Embryonic facial prominence (tissue), 1 donor: ENCODE data around the gene ELL.

ENCODE experiments used
- DNase-seq: peaks from one replicate; pipeline ENCODE4 v3.0.0-alpha.2; 2016; ENCODE audit errors: extremely low spot score

ELL gene

GRCh38 chr19:18469069-18469846, 52.6 kb downstream of the ELL start:
- no peak for DNase-seq

DNA sequence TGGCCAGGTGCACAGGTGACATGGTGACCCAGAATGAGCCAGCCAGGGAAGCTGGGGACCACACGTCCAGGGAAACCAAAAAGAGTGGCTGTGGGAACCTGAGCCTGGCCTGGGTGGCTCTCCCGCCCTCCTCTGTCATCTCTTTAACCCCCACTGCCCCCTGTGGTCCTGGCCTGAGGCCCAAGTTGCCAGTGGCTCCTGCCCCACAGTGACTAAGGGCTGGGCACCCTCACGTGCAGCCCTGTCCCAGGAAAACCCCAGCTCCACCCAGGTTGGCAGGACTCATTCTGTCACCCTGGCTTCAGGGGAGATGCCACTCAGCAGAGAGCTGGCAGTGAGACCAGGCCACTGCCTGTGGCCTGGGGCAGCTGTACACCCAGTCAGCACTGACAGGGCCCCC, 53.4 kb downstream of the ELL start:
- DNase-seq = no peak

DNA sequence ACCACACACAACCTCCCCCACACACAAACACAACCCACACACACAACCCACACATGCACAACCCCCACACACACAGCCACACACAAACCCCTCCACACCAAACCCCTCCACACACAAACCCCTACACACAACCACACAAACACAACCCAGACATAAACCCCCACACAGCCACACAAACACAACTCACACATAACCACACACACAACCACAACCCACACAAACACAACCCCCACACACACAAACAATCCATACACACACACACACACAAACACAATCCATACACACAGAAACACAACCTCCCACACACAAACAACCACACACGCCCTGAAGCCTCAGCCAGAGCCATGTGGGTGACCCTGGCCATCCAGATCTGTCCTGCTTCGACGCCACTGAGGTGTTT, 53.9 kb downstream of the ELL start:
- no peak for DNase-seq

DNA sequence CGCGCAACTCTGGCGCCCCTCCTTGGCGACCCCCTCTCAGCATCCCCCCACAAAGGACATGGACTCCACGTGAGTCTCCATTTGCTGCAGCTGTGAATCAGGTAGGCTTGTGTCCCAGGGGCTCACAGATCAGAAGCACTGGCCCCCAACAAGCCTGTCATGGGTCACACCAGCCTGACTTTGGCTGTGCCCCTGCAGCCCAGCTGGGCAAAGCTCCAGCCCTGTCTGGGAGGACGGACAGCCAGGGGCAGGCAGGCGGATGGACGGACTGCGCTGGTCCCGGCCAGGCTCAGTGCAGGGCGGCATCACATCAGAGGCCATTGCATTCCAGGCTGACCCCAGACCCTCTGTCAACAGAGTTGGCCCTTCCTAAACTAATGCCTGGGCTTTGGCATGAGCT, 55.5 kb downstream of the ELL start:
- DNase-seq = no peak

DNA sequence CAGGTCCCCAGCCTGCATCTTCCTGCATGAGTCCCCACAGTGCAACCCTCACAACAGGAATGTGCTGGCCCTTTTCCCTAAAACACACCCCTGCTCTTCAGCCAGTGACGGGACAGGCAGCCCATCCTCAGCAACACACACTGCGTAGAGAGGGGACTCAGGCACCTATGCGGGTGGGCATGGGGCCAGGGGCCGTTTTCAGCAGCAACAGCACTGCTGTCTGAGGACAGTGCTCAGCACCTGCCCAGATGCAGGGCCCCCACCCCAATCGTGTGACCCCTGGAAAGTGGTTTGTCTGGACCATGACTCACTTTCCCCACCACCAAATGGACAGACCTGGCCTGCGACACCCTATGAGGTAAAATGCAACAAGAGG, 55.9 kb downstream of the ELL start:
- DNase-seq = no peak

GRCh38 chr19:18465214-18465963, 56.5 kb downstream of the ELL start:
- no peak for DNase-seq

DNA sequence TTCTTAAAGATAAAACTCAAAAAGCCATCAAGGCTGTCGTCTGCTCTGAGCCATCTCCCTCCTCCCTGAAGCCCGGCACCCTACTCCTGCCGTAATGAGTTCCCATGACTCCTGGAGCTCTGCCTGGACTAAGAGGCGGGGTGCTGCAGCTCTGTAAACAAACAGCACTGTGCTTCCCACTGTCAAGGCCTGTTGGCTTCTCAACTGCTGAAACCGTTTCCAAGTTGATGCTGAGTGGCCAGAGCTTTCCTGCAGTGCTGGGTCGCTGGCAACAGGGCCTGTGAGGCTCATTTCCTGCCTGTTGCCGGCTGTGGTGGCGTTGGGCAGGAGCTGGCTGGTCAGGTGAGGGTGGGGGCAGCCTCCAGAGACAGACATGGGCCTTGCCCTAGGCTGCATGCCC, 57.2 kb downstream of the ELL start:
- no peak for DNase-seq

- DNase-seq = no peak
Measured at GRCh38 chr19:18461471-18461870, 60.4 kb downstream of the ELL start.

- no peak for DNase-seq
Measured at GRCh38 chr19:18460900-18461299, 61.0 kb downstream of the ELL start.

DNA sequence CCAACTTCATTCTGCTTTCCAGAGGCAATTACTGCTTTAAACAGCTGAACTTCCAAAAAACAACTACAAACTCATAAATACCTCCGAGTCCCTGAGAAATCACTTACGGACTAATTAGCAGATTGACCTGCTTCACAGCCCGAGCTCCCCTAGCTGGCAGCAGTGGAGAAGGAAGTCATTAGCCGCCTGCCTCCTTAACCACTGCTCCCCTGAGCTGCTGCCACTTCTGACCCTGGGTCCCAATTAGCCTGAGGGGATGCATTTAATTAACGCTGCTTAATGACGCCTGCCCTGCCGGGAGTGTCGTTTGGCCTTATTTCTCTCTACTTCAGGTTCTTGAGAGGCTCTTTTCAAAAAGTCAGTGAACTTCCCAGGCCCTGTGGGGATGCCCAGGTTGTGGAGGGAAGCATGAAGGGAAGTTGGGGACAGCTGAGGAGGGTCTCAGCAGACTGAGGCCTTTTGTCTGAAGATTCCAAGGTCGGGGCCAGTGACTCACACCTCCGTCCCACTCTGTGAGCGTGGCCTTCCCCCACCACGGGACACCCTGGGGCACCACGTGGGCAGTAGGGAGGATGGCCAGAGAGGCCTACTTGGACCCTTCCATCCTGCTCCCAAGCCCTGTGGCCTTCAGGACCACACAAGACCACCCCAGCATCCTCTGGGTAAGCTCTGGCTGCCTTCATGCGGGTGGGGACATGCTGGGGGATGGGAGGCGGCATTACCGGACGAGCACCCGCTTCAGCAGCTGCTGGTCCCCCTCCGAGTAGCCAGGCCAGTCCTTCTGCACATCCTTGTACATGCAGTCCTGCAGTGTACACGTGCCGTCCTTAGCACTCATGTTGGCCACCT, 64.2 kb downstream of the ELL start:
- no peak for DNase-seq

GRCh38 chr19:18456974-18457373, 64.9 kb downstream of the ELL start:
- DNase-seq = no peak

GRCh38 chr19:18456279-18456678, 65.6 kb downstream of the ELL start:
- no peak for DNase-seq

DNA sequence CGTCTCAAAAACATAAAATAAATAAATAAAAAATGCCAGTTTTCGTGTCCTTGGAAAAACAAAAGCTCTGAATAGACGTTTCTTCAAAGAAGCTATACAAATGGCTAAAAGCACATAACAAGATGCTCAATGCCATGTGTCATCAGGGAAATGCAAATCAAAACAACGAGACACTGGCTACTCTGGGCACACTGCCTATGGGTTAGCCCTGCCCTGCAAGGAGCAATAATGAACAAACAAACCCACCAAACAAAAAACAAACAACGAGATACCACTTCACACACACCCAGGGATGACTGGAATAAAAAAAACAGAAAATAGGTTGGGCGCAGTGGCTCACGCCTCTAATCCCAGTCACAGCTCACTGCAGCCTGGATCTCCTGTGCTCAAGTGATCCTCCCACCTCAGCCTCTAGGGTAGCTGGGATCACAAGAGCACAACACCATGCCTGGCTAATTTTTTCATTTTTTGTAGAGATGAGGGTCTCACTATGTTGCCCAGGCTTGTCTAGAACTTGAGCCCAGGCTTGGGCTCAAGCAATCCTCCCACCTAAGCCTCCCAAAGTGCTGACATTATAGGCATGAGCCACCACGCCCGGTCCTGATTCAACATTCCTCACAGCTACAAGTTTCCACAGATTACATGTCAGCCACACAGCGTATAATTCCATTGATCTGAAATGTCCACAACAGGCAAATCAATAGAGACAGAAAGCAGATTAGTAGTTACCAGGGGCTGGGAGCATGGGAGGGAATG, 68.4 kb downstream of the ELL start:
- no peak for DNase-seq

DNA sequence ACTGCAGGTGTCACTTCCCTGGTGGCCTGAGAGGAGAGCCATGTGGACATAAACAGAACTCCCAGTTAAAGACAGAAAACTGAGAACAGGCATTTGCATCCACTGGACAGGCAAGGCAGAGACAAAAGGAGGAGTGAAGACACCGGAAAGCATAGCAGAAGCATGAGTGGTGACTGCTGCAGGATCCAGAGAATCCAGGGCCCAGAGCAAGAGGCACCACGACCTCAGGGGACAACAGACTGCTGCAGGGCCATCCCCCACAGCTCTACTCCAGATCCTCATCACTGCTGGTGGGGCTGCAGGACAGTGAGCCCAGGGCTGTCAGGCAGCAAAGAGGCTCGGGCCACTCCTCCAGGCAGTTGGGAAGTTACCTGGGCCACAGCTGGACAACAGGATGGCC, 69.5 kb downstream of the ELL start:
- DNase-seq = no peak

GRCh38 chr19:18450931-18451836, 70.7 kb downstream of the ELL start:
- no peak for DNase-seq

DNA sequence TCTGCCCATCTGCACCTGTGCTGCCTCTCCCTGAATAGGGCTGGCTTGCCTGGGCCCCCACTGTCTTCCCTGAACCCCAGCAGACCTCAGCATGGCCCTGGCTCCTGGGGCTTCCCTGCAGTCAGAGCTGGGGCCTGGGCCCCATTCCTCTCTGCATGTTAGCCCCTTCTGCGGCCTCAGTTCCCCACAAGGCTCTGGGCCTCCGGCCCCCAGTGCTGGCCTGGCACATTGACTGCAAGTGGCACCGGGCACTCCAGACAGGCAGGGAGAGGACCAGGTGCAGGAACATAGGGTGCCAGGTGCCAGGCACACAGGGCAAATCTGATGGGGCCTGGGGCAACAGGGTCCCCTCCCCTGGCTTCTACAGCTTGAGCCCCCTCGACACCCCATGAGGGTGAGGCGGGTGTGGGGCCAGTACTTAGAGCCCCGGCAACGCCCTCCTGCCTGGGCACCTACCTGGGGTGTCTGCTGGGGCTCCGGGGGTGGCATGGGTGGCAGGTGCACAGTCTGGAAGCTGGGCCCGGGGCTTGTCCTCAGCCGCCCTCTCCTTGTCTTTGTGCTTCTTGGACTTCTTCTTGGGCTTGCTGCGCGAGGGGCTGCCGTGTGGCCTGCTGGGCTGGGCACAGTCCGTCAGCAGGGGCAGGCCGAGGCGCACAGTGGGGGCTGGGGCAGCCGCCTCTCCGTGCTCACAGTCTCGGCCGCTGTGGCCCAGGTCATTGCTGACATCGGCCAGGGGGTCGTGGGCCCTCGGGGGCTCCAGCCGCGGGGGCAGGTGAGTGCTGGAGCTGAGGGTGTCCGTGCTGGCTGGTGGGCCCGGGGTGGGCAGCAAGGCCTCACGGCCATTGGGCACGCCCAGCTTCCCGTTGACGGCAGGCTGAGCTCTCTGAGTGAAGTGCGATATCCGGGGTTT, 71.6 kb downstream of the ELL start:
- no peak for DNase-seq

DNA sequence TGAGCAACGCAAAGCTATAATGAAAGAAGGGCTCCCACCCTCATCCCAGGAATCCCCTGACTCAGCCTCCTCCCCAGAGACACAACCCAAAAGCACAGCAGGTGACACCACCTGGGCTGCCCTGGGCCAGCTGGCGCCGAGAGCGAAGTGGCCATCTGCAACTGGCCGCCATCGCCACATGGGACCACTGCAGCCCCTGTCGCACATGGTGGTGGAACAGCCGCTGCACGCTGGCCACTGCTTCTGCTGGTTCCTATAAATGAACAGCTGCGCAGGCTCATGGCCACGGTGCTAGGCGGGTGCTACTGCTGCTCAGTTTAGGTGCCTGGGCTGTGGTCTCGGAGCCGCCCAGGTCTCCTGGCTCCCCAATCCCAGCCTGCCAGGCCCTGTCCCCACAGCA, 72.3 kb downstream of the ELL start:
- DNase-seq = no peak

- no peak for DNase-seq
Measured at GRCh38 chr19:18446811-18447359, 75.0 kb downstream of the ELL start.

- DNase-seq = no peak
Measured at GRCh38 chr19:18446145-18446810, 75.6 kb downstream of the ELL start.
